Thymus (tissue), 14 donors: ENCODE measurements around the gene CXCR4. TPM values are rescaled to one million over a fixed set of nuclear protein-coding genes. Genes with fewer than 3 reads are reported as not detected.

Source experiments
- DNase-seq, 9 donors: peaks; one replicate each; pipeline ENCODE4 v3.0.0-alpha.2; 2013; ENCODE audit warnings: low spot score in 9 of 9, low read depth in 6 of 9, missing footprints in 1 of 9
- H3K27ac ChIP-seq, 2 donors: one replicate each; pipeline ENCODE4 v1.5.1; 2013; ENCODE audit warnings: control low read depth in 1 of 2, low read depth in 1 of 2, low read length in 1 of 2, mild to moderate bottlenecking in 1 of 2, moderate library complexity in 1 of 2
- H3K27me3 ChIP-seq, 2 donors: one replicate each; pipeline ENCODE4 v1.5.1; 2013; ENCODE audit warnings: low read length in 1 of 2; ENCODE audit not compliant: control insufficient read depth in 2 of 2, insufficient read depth in 1 of 2
- H3K36me3 ChIP-seq, 2 donors: one replicate each; pipeline ENCODE4 v1.5.1; 2013; ENCODE audit warnings: low read length in 1 of 2, mild to moderate bottlenecking in 1 of 2, moderate library complexity in 1 of 2; ENCODE audit not compliant: control insufficient read depth in 2 of 2, insufficient read depth in 2 of 2
- H3K4me1 ChIP-seq, 2 donors: one replicate each; pipeline ENCODE4 v1.5.1; 2013; ENCODE audit warnings: low read length in 2 of 2; ENCODE audit not compliant: control insufficient read depth in 2 of 2, insufficient read depth in 2 of 2
- H3K4me3 ChIP-seq, 2 donors: one replicate each; pipeline ENCODE4 v1.5.1; 2013; ENCODE audit warnings: low read length in 2 of 2, control low read depth in 1 of 2, mild to moderate bottlenecking in 1 of 2
- H3K9me3 ChIP-seq, 2 donors: one replicate each; pipeline ENCODE4 v1.5.1; 2013; ENCODE audit warnings: low read length in 1 of 2, mild to moderate bottlenecking in 1 of 2; ENCODE audit not compliant: control insufficient read depth in 2 of 2, insufficient read depth in 1 of 2
- WGBS: extraction: QIAGEN DNeasy Blood & Tissue Kit; methylation state at CpG from one replicate; pipeline ENCODE4 v1.1.7; 2013; 5-methylcytosine and 5-hydroxymethylcytosine counted together
- long read RNA-seq, 10 donors: transcript quantifications; one replicate each; lab custom pipeline, GENCODE V29; 2026
- polyA plus RNA-seq: library from polyadenylated mRNA; stranded (reverse); fragments of 200-250 nt; gene quantifications from one replicate; pipeline ENCODE4 v1.2.3, GENCODE V29; 2013
- total RNA-seq: library from RNA; stranded (reverse); fragments of 120-200 nt; gene quantifications from one replicate; pipeline ENCODE4 v1.2.4, GENCODE V29; 2013
- donor health status: healthy.

CXCR4 gene
- total RNA-seq (198 TPM), polyA plus RNA-seq (942 TPM)
- long read RNA-seq, donor 1, transcript CXCR4-202 (1 exons, 1,895 nt) = major isoform, 19 of 34 reads
- long read RNA-seq, donor 1, transcript CXCR4-201 (2 exons, 1,682 nt) = minor isoform, 15 of 34 reads
- long read RNA-seq, donor 1, partial matches to known transcripts = 0 of 34 reads
- long read RNA-seq, donor 1, other reads (novel, unspliced or antisense) = 0 of 34 reads
- long read RNA-seq, donor 2, transcript CXCR4-201 (2 exons, 1,682 nt) = major isoform, 95 of 159 reads
- long read RNA-seq, donor 2, transcript CXCR4-202 (1 exons, 1,895 nt) = minor isoform, 57 of 159 reads
- long read RNA-seq, donor 2, partial matches to known transcripts = 0 of 159 reads
- long read RNA-seq, donor 2, other reads (novel, unspliced or antisense) = 7 of 159 reads
- long read RNA-seq, donor 3, transcript CXCR4-202 (1 exons, 1,895 nt) = minor isoform, 98 of 234 reads
- long read RNA-seq, donor 3, transcript CXCR4-201 (2 exons, 1,682 nt) = major isoform, 128 of 234 reads
- long read RNA-seq, donor 3, partial matches to known transcripts = 0 of 234 reads
- long read RNA-seq, donor 3, other reads (novel, unspliced or antisense) = 8 of 234 reads
- long read RNA-seq, donor 4, transcript CXCR4-202 (1 exons, 1,895 nt) = minor isoform, 35 of 75 reads
- long read RNA-seq, donor 4, transcript CXCR4-201 (2 exons, 1,682 nt) = major isoform, 40 of 75 reads
- long read RNA-seq, donor 4, partial matches to known transcripts = 0 of 75 reads
- long read RNA-seq, donor 4, other reads (novel, unspliced or antisense) = 0 of 75 reads
- long read RNA-seq, donor 5, transcript CXCR4-202 (1 exons, 1,895 nt) = minor isoform, 99 of 255 reads
- long read RNA-seq, donor 5, transcript CXCR4-201 (2 exons, 1,682 nt) = major isoform, 147 of 255 reads
- long read RNA-seq, donor 5, partial matches to known transcripts = 0 of 255 reads
- long read RNA-seq, donor 5, other reads (novel, unspliced or antisense) = 9 of 255 reads
- long read RNA-seq, donor 6, transcript CXCR4-201 (2 exons, 1,682 nt) = major isoform, 58 of 93 reads
- long read RNA-seq, donor 6, transcript CXCR4-202 (1 exons, 1,895 nt) = minor isoform, 35 of 93 reads
- long read RNA-seq, donor 6, partial matches to known transcripts = 0 of 93 reads
- long read RNA-seq, donor 6, other reads (novel, unspliced or antisense) = 0 of 93 reads
- long read RNA-seq, donor 7, transcript CXCR4-201 (2 exons, 1,682 nt) = major isoform, 126 of 263 reads
- long read RNA-seq, donor 7, transcript CXCR4-202 (1 exons, 1,895 nt) = minor isoform, 124 of 263 reads
- long read RNA-seq, donor 7, partial matches to known transcripts = 0 of 263 reads
- long read RNA-seq, donor 7, other reads (novel, unspliced or antisense) = 13 of 263 reads
- long read RNA-seq, donor 8, transcript CXCR4-201 (2 exons, 1,682 nt) = major isoform, 34 of 53 reads
- long read RNA-seq, donor 8, transcript CXCR4-202 (1 exons, 1,895 nt) = minor isoform, 19 of 53 reads
- long read RNA-seq, donor 8, partial matches to known transcripts = 0 of 53 reads
- long read RNA-seq, donor 8, other reads (novel, unspliced or antisense) = 0 of 53 reads
- long read RNA-seq, donor 9, transcript CXCR4-202 (1 exons, 1,895 nt) = minor isoform, 41 of 134 reads
- long read RNA-seq, donor 9, transcript CXCR4-201 (2 exons, 1,682 nt) = major isoform, 88 of 134 reads
- long read RNA-seq, donor 9, partial matches to known transcripts = 0 of 134 reads
- long read RNA-seq, donor 9, other reads (novel, unspliced or antisense) = 5 of 134 reads
- long read RNA-seq, donor 10, transcript CXCR4-202 (1 exons, 1,895 nt) = minor isoform, 46 of 137 reads
- long read RNA-seq, donor 10, transcript CXCR4-201 (2 exons, 1,682 nt) = major isoform, 83 of 137 reads
- long read RNA-seq, donor 10, partial matches to known transcripts = 0 of 137 reads
- long read RNA-seq, donor 10, other reads (novel, unspliced or antisense) = 8 of 137 reads

- H3K9me3 ChIP-seq = no peaks in the 10 kb centered on the region
- H3K36me3 ChIP-seq = peaks cover 28 to 30% of the 10 kb centered on the region in 2 donors
- peak within 1 kb of the TSS; percentile 78 to 89 for H3K4me3 ChIP-seq
- H3K4me1 ChIP-seq = peaks cover 13 to 42% of the 10 kb centered on the region in 2 donors
- H3K27ac ChIP-seq = peak within 1 kb of the TSS; percentile 97 to 98
- H3K27me3 ChIP-seq = no peaks in the 10 kb centered on the region
- peak in 6 of 9 donors; percentile 80 to 94 (median 88) for DNase-seq
- under 1% methylated on average over 50 of the region's 50 CpGs for WGBS
These were observed at the start of gene CXCR4 for GRCh38 chr2:136117909-136118818. CXCR4 (minus strand) TSS chr2:136118149; CDS start chr2:136118060, 89 bp downstream.

GRCh38 chr2:136164280-136164776 lies 46.4 kb upstream of the CXCR4 start:
- H3K4me3 ChIP-seq = no peak overlapping the region
- 97% methylated on average over 5 of the region's 5 CpGs for WGBS
- no peak for DNase-seq
- H3K27ac ChIP-seq = no peak overlapping the region
- H3K36me3 ChIP-seq = no peaks in the 10 kb centered on the region
- no peaks in the 10 kb centered on the region for H3K27me3 ChIP-seq
- H3K9me3 ChIP-seq = no peaks in the 10 kb centered on the region
- peaks cover 2 to 4% of the 10 kb centered on the region in 2 donors for H3K4me1 ChIP-seq

DNA sequence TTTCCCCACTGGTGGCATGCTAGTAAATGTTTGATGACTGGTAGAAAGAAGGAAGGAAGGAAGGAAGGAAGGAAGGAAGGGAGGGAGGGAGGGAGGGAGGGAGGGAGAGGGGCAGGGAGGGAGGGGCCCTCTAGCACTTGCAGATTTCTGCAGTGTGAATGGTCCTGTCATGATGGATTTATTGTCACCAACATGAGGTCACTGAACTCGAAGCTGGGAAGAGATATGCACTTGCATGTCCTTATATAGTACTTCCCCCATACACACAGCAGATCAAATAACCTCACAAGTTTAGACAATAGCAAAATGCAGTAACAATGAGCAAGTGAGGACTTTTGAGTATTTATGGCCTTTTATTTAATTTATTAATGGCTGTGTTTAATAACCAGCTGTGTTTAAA lies 44.5 kb upstream of the CXCR4 start:
- DNase-seq = no peak
- 34% methylated on average over 1 of the region's 1 CpG for WGBS
- H3K4me3 ChIP-seq = no peak overlapping the region
- no peaks in the 10 kb centered on the region for H3K27me3 ChIP-seq
- H3K36me3 ChIP-seq = no peaks in the 10 kb centered on the region
- H3K9me3 ChIP-seq = no peaks in the 10 kb centered on the region
- no peak overlapping the region for H3K27ac ChIP-seq
- H3K4me1 ChIP-seq = peaks cover 0 to 2% of the 10 kb centered on the region in 2 donors

DNA sequence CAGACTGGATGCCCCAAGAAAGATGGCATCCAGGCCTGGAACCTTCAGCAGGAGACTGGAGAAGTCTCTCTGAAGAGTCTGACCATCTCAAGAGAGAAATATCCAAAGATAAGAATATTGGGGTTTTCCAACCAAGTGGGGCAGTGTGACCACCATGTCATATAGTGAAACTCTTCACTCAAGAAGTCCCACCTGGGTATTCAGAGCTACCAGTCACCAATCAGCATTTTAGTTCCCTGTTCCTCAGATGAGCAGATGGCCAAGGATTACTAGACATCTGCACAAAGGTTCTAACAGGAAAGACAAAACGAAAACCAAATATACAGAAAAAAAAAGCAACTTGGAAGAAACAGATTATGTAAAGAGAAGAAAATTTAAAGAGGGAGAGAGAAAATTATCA lies 38.5 kb upstream of the CXCR4 start:
- 28% methylated on average over 1 of the region's 1 CpG for WGBS

GRCh38 chr2:136154384-136154783 lies 36.4 kb upstream of the CXCR4 start:
- no peak overlapping the region for H3K4me3 ChIP-seq
- H3K4me1 ChIP-seq = peaks cover 0 to 3% of the 10 kb centered on the region in 2 donors
- H3K27me3 ChIP-seq = no peaks in the 10 kb centered on the region
- H3K9me3 ChIP-seq = no peaks in the 10 kb centered on the region
- DNase-seq = no peak
- H3K36me3 ChIP-seq = no peaks in the 10 kb centered on the region
- 98% methylated on average over 4 of the region's 4 CpGs for WGBS
- no peak overlapping the region for H3K27ac ChIP-seq

More for the DNA sequence above, 38.5 kb upstream of the CXCR4 start:
- Histone ChIP-seq H3K4me3 (no peak overlapping the region), H3K9me3 (no peaks in the 10 kb centered on the region), H3K27me3 (no peaks in the 10 kb centered on the region), H3K4me1 (peaks cover 2 to 3% of the 10 kb centered on the region in 2 donors), H3K36me3 (no peaks in the 10 kb centered on the region), H3K27ac (no peak overlapping the region)
- DNase-seq = no peak

- H3K4me1 ChIP-seq = peaks cover 0 to 3% of the 10 kb centered on the region in 2 donors
- no peaks in the 10 kb centered on the region for H3K9me3 ChIP-seq
- H3K4me3 ChIP-seq = no peak overlapping the region
- no peaks in the 10 kb centered on the region for H3K36me3 ChIP-seq
- no peak for DNase-seq
- no peak overlapping the region for H3K27ac ChIP-seq
- WGBS = 93% methylated on average over 7 of the region's 7 CpGs
- no peaks in the 10 kb centered on the region for H3K27me3 ChIP-seq
These were observed 33.3 kb upstream of the CXCR4 start for GRCh38 chr2:136151021-136151971.
